ENCODE results near the gene ERG.

Gene ERG, protein sequence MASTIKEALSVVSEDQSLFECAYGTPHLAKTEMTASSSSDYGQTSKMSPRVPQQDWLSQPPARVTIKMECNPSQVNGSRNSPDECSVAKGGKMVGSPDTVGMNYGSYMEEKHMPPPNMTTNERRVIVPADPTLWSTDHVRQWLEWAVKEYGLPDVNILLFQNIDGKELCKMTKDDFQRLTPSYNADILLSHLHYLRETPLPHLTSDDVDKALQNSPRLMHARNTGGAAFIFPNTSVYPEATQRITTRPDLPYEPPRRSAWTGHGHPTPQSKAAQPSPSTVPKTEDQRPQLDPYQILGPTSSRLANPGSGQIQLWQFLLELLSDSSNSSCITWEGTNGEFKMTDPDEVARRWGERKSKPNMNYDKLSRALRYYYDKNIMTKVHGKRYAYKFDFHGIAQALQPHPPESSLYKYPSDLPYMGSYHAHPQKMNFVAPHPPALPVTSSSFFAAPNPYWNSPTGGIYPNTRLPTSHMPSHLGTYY

GRCh38 chr21:38498057-38498833 is at the start of gene ERG:
ERG (minus strand) TSS chr21:38498477; CDS start chr21:38498380, 97 bp downstream.
- TF ChIP-seq, protein P1, sequence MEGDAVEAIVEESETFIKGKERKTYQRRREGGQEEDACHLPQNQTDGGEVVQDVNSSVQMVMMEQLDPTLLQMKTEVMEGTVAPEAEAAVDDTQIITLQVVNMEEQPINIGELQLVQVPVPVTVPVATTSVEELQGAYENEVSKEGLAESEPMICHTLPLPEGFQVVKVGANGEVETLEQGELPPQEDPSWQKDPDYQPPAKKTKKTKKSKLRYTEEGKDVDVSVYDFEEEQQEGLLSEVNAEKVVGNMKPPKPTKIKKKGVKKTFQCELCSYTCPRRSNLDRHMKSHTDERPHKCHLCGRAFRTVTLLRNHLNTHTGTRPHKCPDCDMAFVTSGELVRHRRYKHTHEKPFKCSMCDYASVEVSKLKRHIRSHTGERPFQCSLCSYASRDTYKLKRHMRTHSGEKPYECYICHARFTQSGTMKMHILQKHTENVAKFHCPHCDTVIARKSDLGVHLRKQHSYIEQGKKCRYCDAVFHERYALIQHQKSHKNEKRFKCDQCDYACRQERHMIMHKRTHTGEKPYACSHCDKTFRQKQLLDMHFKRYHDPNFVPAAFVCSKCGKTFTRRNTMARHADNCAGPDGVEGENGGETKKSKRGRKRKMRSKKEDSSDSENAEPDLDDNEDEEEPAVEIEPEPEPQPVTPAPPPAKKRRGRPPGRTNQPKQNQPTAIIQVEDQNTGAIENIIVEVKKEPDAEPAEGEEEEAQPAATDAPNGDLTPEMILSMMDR (IDR thresholded peaks at IDR 0.05; ENCODE audit: low read depth, low read length): no peak
- DNase-seq (ENCODE audit: extremely low read depth, low read depth): no peak

DNA sequence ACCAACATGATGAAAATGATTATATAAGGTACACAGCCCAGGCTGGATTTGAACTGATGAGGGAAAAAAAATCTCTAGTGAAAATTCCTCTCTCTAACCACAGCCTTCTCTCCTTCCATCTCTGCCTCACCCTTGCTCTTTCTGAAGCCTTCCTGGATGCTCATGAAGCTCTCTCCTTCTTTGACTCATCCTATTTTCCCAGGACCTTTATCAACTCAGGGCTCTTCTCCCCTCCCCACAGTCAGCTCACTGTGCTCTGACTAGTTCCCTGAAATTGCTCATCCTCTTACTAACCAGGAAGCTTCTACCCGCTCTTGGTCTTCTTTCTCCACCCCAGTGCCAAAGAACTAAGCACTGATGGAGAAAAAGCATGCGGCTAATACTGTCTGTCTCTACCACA is 46.4 kb upstream of the ERG start:
- DNase-seq (ENCODE audit: extremely low read depth, low read depth): no peak
- TF ChIP-seq, protein P1 (IDR thresholded peaks at IDR 0.05; ENCODE audit: low read depth, low read length): no peak

DNA sequence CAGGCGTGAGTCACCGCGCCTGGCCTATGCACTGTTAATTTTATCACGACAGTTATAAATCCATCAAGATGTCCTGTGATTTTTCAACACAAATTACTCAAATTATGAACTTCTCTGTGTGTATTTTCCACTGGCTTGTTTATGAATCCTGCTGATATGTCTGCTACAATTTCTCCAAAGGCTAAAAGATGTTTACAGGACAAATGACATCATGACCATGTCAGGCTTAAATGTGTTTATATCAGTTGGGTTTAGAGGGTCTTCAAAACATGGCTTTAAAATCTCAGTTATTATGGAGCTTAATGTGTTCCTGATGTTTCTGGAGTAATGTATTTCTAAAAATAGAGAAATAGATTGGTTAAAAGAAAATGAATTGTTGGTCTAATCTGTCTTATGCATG is 44.0 kb upstream of the ERG start:
- no peak for DNase-seq (ENCODE audit: extremely low read depth, low read depth)
- TF ChIP-seq, protein P1 (IDR thresholded peaks at IDR 0.05; ENCODE audit: low read depth, low read length): no peak

GRCh38 chr21:38538353-38538752 is 40.1 kb upstream of the ERG start:
- TF ChIP-seq, protein P1 (IDR thresholded peaks at IDR 0.05; ENCODE audit: low read depth, low read length): no peak
- DNase-seq (ENCODE audit: extremely low read depth, low read depth): no peak

GRCh38 chr21:38534591-38534990 is 36.3 kb upstream of the ERG start:
- no peak for DNase-seq (ENCODE audit: extremely low read depth, low read depth)
- TF ChIP-seq, protein P1 (IDR thresholded peaks at IDR 0.05; ENCODE audit: low read depth, low read length): no peak

DNA sequence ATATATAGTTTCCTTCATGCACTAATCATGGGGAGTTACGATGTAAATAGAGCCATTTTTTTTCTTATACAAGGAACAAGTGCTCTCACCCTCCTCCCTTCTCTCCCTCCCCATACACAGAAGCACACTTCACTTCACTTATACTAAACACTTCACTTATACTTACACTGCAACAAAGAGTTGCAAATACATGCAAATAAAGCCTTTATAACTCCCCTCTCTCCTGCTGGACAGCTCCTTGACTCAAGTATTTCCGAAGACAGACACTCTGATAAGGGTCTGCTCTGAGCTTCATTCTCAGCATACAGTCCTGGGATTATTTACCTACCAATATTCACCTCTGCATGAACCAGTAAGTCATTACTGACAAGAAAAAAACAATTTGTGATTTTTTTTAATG is 35.6 kb upstream of the ERG start:
- DNase-seq (ENCODE audit: extremely low read depth, low read depth): no peak
- TF ChIP-seq, protein P1 (IDR thresholded peaks at IDR 0.05; ENCODE audit: low read depth, low read length): no peak

GRCh38 chr21:38531591-38531990 is 33.3 kb upstream of the ERG start:
- TF ChIP-seq, protein P1 (IDR thresholded peaks at IDR 0.05; ENCODE audit: low read depth, low read length): no peak
- peak; percentile 3 for DNase-seq (ENCODE audit: extremely low read depth, low read depth)

Measured in AG09319 (cell line).